ENCODE data around the gene TOP2A. TPM values are rescaled to one million over a fixed set of nuclear protein-coding genes. Genes with fewer than 3 reads are reported as not detected.

TOP2A gene
- total RNA-seq, 1 donor from 2014 or later, result 56.1 TPM

- ATAC-seq, result no peak
Observed at GRCh38 chr17:40345994-40346764, 71.5 kb downstream of the TOP2A start.

- ATAC-seq, result peak; percentile 55
Observed at GRCh38 chr17:40345161-40345993, 72.3 kb downstream of the TOP2A start.

GRCh38 chr17:40344421-40345160 lies 73.1 kb downstream of the TOP2A start:
- ATAC-seq, result no peak

- ATAC-seq, result no peak
Observed at GRCh38 chr17:40343219-40344119, 74.2 kb downstream of the TOP2A start.

- ATAC-seq, result no peak
Observed at GRCh38 chr17:40342504-40343218, 75.0 kb downstream of the TOP2A start.

GRCh38 chr17:40341808-40342503 lies 75.7 kb downstream of the TOP2A start:
- ATAC-seq, result peak; percentile 47

- peak; percentile 71 for ATAC-seq
Observed at GRCh38 chr17:40340880-40341807, 76.6 kb downstream of the TOP2A start.

GRCh38 chr17:40340327-40340726 lies 77.4 kb downstream of the TOP2A start:
- no peak for ATAC-seq

- no peak for ATAC-seq
Observed at GRCh38 chr17:40338941-40339649, 78.6 kb downstream of the TOP2A start.

Other genes with a start within 250 kb of the TOP2A start
- 112 TPM for gene RAPGEFL1, start 240.4 kb downstream of the TOP2A start, total RNA-seq
- 27.2 TPM for gene WIPF2, start 198.6 kb downstream of the TOP2A start, total RNA-seq
- gene CDC6, start 130.0 kb downstream of the TOP2A start, total RNA-seq, result 12.8 TPM
- 8.2 TPM for gene RARA, start 108.7 kb downstream of the TOP2A start, total RNA-seq
- 0.28 TPM for gene GJD3, start 53.2 kb downstream of the TOP2A start, total RNA-seq
- gene IGFBP4, start 25.6 kb upstream of the TOP2A start, total RNA-seq, result 72.1 TPM
- gene TNS4, start 83.7 kb upstream of the TOP2A start, total RNA-seq, result 52.1 TPM
- gene CCR7, start 147.6 kb upstream of the TOP2A start, total RNA-seq, result 0.48 TPM
- gene SMARCE1, start 229.9 kb upstream of the TOP2A start, total RNA-seq, result 51.7 TPM
- 0.20 TPM for gene KRT222, start 247.3 kb upstream of the TOP2A start, total RNA-seq